ENCODE measurements around the gene DPYSL3. TPM values are rescaled to one million over a fixed set of nuclear protein-coding genes. Genes with fewer than 3 reads are reported as not detected.

The DPYSL3 gene
- total RNA-seq, 2 donors from 2014 or later = 161 to 255 TPM

DNA sequence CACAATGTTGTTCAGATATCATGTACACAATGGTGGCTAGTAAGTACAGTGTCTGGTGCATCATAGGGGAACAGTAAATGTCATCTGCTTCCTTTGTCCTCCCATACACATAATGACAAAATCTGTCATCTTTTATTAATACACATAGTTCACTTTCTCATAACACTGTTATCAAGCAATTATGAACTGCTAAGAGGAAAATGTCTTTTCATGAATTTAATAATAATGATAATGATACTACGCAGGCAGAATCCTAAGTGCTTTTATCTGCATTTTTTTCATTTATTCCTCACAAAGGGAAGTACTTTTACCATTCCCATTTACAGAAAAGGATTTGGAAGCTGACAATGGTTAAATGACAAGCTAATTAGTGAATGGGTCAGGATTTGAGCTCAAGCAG is 35.7 kb downstream of the DPYSL3 start:
- Histone ChIP-seq H3K4me1 (ENCODE audit: control insufficient read depth in 1 of 2, low read depth in 2 of 2) (peaks cover 23 to 30% of the 10 kb centered on the region in 2 donors), H3K9me3 (no peaks in the 10 kb centered on the region), H3K36me3 (no peaks in the 10 kb centered on the region), H3K27me3 (replicated peaks; ENCODE audit: insufficient read depth) (no peaks in the 10 kb centered on the region), H3K4me3 (no peak overlapping the region), H3K27ac (no peak overlapping the region)
- DNase-seq (ENCODE audit: low spot score) (no peak), ATAC-seq (ENCODE audit: insufficient number of reproducible peaks, low FRiP score, low read depth) (no peak)
- TF ChIP-seq CTCF (IDR thresholded peaks at IDR 0.05) = no peak

DNA sequence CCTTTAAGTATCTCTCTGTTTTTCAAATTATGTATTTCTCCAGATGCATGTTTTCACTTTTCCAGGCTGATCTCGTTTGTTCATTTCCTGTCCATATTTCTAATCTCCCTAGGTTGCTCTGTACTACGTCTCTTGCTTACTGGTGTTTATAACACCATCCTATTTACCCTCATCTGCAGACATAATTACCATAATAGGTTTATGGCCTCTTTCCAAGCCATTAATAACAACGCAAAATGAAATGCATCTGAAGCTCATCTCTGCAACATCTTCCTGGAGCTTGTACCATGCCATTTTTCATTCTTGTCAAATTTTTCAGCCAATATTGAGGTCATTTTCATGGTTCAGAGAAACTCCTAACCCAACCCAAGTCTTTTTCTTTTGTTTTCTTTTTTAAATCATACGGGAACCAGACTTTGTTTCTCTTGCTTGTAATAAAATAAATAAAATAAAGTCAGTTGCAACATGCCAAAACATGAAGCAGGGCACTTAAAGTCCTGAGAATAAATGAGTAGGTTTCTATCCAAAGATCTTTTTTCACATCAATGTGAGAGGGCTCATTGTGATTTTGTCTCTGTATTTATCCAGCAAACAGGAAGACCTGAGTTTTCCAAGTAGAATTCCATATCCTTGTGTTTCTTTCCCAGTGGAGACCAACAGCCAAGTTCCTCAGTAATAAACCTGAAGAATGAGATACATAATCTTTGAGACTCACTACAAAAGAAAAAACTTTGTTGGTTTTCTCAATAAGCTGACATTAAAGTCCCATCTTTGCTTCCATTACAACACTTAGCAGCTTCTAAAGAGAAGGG is 37.0 kb downstream of the DPYSL3 start:
- no peaks in the 10 kb centered on the region for H3K9me3 ChIP-seq
- peaks cover 14 to 19% of the 10 kb centered on the region in 2 donors for H3K4me1 ChIP-seq (ENCODE audit: control insufficient read depth in 1 of 2, low read depth in 2 of 2)
- ATAC-seq (ENCODE audit: insufficient number of reproducible peaks, low FRiP score, low read depth) (no peak), DNase-seq (ENCODE audit: low spot score) (no peak)
- H3K4me3 ChIP-seq = peak overlapping the region; percentile 30
- TF ChIP-seq CTCF (IDR thresholded peaks at IDR 0.05) = no peak
- no peaks in the 10 kb centered on the region for H3K27me3 ChIP-seq (replicated peaks; ENCODE audit: insufficient read depth)
- no peaks in the 10 kb centered on the region for H3K36me3 ChIP-seq
- H3K27ac ChIP-seq = peak overlapping the region; percentile 50 to 70

GRCh38 chr5:147467973-147468508 is 41.8 kb downstream of the DPYSL3 start:
- Histone ChIP-seq H3K4me3 (no peak overlapping the region), H3K36me3 (no peaks in the 10 kb centered on the region), H3K4me1 (ENCODE audit: control insufficient read depth in 1 of 2, low read depth in 2 of 2) (peaks cover 5 to 26% of the 10 kb centered on the region in 2 donors), H3K9me3 (no peaks in the 10 kb centered on the region), H3K27ac (no peak overlapping the region), H3K27me3 (replicated peaks; ENCODE audit: insufficient read depth) (no peaks in the 10 kb centered on the region)
- TF ChIP-seq CTCF (IDR thresholded peaks at IDR 0.05) = no peak
- no peak for ATAC-seq (ENCODE audit: insufficient number of reproducible peaks, low FRiP score, low read depth)
- no peak for DNase-seq (ENCODE audit: low spot score)

DNA sequence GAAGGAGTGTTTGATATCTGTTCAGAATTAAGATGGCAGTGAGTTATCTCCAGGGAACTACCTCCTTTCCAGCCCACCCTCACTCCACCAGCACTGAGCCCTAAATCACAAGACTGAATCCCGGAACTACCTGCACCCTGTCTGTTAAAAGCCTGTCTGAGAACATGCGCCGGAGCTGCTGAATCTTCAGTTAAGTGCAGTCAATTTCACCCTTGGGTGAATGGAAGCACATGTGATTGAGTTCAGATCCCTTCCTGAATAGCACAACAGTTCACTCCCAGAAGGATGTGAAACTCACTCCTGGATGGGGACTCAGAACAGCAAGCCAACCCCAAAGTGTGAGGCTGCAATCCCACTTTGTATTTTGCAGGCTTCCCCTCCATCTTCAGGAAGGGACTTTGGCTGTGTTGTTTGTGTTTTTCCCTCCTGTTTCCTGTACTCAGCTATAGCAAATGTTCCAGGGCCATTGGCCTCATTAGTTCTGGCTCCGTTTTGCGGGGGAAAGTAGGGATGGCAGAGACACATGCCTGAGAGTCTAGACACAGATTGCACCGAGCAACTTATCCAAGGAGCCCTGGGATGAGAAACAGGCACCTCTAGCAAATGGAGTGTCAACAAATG is 43.4 kb downstream of the DPYSL3 start:
- ATAC-seq (ENCODE audit: insufficient number of reproducible peaks, low FRiP score, low read depth) (no peak), DNase-seq (ENCODE audit: low spot score) (no peak)
- H3K36me3 ChIP-seq = no peaks in the 10 kb centered on the region
- H3K4me1 ChIP-seq (ENCODE audit: control insufficient read depth in 1 of 2, low read depth in 2 of 2) = peaks cover 0 to 19% of the 10 kb centered on the region in 2 donors
- no peak overlapping the region for H3K4me3 ChIP-seq
- TF ChIP-seq CTCF (IDR thresholded peaks at IDR 0.05) = no peak
- H3K9me3 ChIP-seq = no peaks in the 10 kb centered on the region
- no peaks in the 10 kb centered on the region for H3K27me3 ChIP-seq (replicated peaks; ENCODE audit: insufficient read depth)
- H3K27ac ChIP-seq = no peak overlapping the region

- DNase-seq (ENCODE audit: low spot score) = no peak
These were observed 44.1 kb downstream of the DPYSL3 start for GRCh38 chr5:147465747-147466146.

More at GRCh38 chr5:147465747-147466146, 44.1 kb downstream of the DPYSL3 start:
- TF ChIP-seq CTCF (IDR thresholded peaks at IDR 0.05) = no peak
- ATAC-seq (ENCODE audit: insufficient number of reproducible peaks, low FRiP score, low read depth) = no peak
- H3K36me3 ChIP-seq = no peaks in the 10 kb centered on the region
- no peaks in the 10 kb centered on the region for H3K27me3 ChIP-seq (replicated peaks; ENCODE audit: insufficient read depth)
- H3K27ac ChIP-seq = no peak overlapping the region
- no peaks in the 10 kb centered on the region for H3K9me3 ChIP-seq
- no peak overlapping the region for H3K4me3 ChIP-seq
- peaks cover 0 to 19% of the 10 kb centered on the region in 2 donors for H3K4me1 ChIP-seq (ENCODE audit: control insufficient read depth in 1 of 2, low read depth in 2 of 2)
